22Rv1 (cell line): ENCODE results near the gene IGSF6.

Source experiments
- CTCF ChIP-seq: fragments of 450-650 bp; IDR thresholded peaks from 2 replicates; pipeline ENCODE4 v1.5.1; 2017; ENCODE audit warnings: mild to moderate bottlenecking
- ZFX ChIP-seq: fragments of 450-650 bp; IDR thresholded peaks from 2 replicates; pipeline ENCODE4 v1.6.1; 2017; ENCODE audit warnings: antibody characterized with exemption, borderline replicate concordance

GRCh38 chr16:21619765-21620425, 32.5 kb downstream of the IGSF6 start:
- TF ChIP-seq CTCF (no peak), ZFX (no peak)
